ENCODE measurements around the gene AGFG2.

AGFG2 gene

DNA sequence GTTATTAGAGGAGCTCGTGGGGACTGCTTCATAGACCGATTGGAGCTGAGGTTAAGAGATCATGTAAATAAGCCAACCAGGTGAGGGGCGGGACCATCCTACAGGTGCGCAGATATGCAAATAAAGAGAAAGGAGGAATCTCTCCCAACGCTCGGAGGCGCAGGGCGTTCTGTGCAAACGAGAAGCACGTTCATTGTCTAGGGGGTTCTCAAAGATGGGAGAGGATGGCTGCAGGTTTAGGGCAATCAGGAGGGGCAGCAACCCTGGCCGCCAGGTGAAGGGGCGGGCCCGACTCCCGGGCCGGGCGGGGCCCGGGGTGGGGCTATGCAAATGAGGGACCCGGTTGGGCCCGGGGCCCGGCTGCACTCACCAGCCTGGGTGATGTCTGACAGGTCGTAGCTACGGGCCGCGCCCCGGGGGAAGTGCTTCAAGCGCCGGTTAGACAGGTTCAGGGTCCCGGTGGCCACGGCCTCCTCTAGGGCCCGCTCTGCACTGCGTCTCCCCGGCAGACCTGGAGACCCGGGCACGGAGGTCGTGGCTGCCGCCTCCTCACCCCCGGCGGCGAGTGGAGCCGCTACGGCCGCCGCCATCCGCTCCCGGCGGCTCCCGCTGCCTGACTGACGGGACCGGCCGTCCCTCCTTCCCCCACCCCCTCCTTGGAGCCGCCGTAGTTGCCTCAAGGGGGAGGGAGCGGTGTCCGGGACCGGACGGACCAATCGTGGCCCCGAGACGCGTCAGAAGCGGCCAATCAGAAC is 46.7 kb downstream of the AGFG2 start, which contains the start of gene LRCH4 (continued):
- TF ChIP-seq, protein P1, sequence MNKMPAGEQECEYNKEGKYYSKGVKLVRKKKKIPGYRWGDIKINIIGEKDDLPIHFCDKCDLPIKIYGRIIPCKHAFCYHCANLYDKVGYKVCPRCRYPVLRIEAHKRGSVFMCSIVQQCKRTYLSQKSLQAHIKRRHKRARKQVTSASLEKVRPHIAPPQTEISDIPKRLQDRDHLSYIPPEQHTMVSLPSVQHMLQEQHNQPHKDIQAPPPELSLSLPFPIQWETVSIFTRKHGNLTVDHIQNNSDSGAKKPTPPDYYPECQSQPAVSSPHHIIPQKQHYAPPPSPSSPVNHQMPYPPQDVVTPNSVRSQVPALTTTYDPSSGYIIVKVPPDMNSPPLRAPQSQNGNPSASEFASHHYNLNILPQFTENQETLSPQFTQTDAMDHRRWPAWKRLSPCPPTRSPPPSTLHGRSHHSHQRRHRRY (tag by site-specific recombination; IDR thresholded peaks at IDR 0.05): peak; percentile 25; the same call in 1 of the 2 replicates
- TF ChIP-seq, protein P2, sequence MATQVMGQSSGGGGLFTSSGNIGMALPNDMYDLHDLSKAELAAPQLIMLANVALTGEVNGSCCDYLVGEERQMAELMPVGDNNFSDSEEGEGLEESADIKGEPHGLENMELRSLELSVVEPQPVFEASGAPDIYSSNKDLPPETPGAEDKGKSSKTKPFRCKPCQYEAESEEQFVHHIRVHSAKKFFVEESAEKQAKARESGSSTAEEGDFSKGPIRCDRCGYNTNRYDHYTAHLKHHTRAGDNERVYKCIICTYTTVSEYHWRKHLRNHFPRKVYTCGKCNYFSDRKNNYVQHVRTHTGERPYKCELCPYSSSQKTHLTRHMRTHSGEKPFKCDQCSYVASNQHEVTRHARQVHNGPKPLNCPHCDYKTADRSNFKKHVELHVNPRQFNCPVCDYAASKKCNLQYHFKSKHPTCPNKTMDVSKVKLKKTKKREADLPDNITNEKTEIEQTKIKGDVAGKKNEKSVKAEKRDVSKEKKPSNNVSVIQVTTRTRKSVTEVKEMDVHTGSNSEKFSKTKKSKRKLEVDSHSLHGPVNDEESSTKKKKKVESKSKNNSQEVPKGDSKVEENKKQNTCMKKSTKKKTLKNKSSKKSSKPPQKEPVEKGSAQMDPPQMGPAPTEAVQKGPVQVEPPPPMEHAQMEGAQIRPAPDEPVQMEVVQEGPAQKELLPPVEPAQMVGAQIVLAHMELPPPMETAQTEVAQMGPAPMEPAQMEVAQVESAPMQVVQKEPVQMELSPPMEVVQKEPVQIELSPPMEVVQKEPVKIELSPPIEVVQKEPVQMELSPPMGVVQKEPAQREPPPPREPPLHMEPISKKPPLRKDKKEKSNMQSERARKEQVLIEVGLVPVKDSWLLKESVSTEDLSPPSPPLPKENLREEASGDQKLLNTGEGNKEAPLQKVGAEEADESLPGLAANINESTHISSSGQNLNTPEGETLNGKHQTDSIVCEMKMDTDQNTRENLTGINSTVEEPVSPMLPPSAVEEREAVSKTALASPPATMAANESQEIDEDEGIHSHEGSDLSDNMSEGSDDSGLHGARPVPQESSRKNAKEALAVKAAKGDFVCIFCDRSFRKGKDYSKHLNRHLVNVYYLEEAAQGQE (tag by site-specific recombination; IDR thresholded peaks at IDR 0.05): no peak; the same call in 1 of the 2 replicates
- TF ChIP-seq ZNF670 (tag by site-specific recombination; IDR thresholded peaks at IDR 0.05; ENCODE audit: low read depth) (no peak), SP3 (tag by site-specific recombination; IDR thresholded peaks at IDR 0.05) (no peak), ZNF510 (tag by site-specific recombination; IDR thresholded peaks at IDR 0.05; ENCODE audit: insufficient replicate concordance) (no peak), ZNF302 (tag by site-specific recombination; IDR thresholded peaks at IDR 0.05; ENCODE audit: low read depth) (no peak), ZNF184 (tag by site-specific recombination; IDR thresholded peaks at IDR 0.05) (no peak; the same call in 1 of the 2 replicates), ZNF830 (tag by site-specific recombination; IDR thresholded peaks at IDR 0.05; ENCODE audit: low read depth) (no peak), ZNF701 (tag by site-specific recombination; IDR thresholded peaks at IDR 0.05) (no peak), ZBTB17 (tag by site-specific recombination; IDR thresholded peaks at IDR 0.05) (peak; percentile 79), ZNF501 (tag by site-specific recombination; IDR thresholded peaks at IDR 0.05) (peak; percentile 98), ZNF560 (tag by site-specific recombination; IDR thresholded peaks at IDR 0.05; ENCODE audit: borderline replicate concordance) (no peak), KLF10 (tag by site-specific recombination; IDR thresholded peaks at IDR 0.05) (peak; percentile 89), ZNF138 (tag by site-specific recombination; IDR thresholded peaks at IDR 0.05; ENCODE audit: borderline replicate concordance) (no peak), BCL11B (tag by site-specific recombination; IDR thresholded peaks at IDR 0.05; ENCODE audit: low read depth) (no peak), ZNF585B (tag by site-specific recombination; IDR thresholded peaks at IDR 0.05) (no peak), ZIC2 (tag by site-specific recombination; IDR thresholded peaks at IDR 0.05) (no peak), ZNF19 (tag by site-specific recombination; IDR thresholded peaks at IDR 0.05; ENCODE audit: low read depth) (no peak)
- TF ChIP-seq, protein P3, sequence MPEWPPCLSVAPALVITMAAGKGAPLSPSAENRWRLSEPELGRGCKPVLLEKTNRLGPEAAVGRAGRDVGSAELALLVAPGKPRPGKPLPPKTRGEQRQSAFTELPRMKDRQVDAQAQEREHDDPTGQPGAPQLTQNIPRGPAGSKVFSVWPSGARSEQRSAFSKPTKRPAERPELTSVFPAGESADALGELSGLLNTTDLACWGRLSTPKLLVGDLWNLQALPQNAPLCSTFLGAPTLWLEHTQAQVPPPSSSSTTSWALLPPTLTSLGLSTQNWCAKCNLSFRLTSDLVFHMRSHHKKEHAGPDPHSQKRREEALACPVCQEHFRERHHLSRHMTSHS (tag by site-specific recombination; IDR thresholded peaks at IDR 0.05): no peak
- TF ChIP-seq, protein P4, sequence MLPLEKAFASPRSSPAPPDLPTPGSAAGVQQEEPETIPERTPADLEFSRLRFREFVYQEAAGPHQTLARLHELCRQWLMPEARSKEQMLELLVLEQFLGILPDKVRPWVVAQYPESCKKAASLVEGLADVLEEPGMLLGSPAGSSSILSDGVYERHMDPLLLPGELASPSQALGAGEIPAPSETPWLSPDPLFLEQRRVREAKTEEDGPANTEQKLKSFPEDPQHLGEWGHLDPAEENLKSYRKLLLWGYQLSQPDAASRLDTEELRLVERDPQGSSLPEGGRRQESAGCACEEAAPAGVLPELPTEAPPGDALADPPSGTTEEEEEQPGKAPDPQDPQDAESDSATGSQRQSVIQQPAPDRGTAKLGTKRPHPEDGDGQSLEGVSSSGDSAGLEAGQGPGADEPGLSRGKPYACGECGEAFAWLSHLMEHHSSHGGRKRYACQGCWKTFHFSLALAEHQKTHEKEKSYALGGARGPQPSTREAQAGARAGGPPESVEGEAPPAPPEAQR (tag by site-specific recombination; IDR thresholded peaks at IDR 0.05): 0 out of 2 replicates have a peak, but pooled peaks have one; percentile 52
- TF ChIP-seq, protein P5, sequence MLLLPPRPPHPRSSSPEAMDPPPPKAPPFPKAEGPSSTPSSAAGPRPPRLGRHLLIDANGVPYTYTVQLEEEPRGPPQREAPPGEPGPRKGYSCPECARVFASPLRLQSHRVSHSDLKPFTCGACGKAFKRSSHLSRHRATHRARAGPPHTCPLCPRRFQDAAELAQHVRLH (tag by site-specific recombination; IDR thresholded peaks at IDR 0.05): peak; percentile 78
- TF ChIP-seq, protein P6, sequence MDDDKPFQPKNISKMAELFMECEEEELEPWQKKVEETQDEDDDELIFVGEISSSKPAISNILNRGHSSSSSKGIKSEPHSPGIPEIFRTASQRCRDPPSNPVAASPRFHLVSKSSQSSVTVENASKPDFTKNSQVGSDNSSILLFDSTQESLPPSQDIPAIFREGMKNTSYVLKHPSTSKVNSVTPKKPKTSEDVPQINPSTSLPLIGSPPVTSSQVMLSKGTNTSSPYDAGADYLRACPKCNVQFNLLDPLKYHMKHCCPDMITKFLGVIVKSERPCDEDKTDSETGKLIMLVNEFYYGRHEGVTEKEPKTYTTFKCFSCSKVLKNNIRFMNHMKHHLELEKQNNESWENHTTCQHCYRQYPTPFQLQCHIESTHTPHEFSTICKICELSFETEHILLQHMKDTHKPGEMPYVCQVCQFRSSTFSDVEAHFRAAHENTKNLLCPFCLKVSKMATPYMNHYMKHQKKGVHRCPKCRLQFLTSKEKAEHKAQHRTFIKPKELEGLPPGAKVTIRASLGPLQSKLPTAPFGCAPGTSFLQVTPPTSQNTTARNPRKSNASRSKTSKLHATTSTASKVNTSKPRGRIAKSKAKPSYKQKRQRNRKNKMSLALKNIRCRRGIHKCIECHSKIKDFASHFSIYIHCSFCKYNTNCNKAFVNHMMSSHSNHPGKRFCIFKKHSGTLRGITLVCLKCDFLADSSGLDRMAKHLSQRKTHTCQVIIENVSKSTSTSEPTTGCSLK (tag by site-specific recombination; IDR thresholded peaks at IDR 0.05): no peak
- TF ChIP-seq, protein P7, sequence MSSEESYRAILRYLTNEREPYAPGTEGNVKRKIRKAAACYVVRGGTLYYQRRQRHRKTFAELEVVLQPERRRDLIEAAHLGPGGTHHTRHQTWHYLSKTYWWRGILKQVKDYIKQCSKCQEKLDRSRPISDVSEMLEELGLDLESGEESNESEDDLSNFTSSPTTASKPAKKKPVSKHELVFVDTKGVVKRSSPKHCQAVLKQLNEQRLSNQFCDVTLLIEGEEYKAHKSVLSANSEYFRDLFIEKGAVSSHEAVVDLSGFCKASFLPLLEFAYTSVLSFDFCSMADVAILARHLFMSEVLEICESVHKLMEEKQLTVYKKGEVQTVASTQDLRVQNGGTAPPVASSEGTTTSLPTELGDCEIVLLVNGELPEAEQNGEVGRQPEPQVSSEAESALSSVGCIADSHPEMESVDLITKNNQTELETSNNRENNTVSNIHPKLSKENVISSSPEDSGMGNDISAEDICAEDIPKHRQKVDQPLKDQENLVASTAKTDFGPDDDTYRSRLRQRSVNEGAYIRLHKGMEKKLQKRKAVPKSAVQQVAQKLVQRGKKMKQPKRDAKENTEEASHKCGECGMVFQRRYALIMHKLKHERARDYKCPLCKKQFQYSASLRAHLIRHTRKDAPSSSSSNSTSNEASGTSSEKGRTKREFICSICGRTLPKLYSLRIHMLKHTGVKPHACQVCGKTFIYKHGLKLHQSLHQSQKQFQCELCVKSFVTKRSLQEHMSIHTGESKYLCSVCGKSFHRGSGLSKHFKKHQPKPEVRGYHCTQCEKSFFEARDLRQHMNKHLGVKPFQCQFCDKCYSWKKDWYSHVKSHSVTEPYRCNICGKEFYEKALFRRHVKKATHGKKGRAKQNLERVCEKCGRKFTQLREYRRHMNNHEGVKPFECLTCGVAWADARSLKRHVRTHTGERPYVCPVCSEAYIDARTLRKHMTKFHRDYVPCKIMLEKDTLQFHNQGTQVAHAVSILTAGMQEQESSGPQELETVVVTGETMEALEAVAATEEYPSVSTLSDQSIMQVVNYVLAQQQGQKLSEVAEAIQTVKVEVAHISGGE (tag by site-specific recombination; conservative IDR thresholded peaks at IDR 0.05; ENCODE audit: low read depth): peak; percentile 48; the same call in 1 of the 2 replicates
- TF ChIP-seq, protein P8, sequence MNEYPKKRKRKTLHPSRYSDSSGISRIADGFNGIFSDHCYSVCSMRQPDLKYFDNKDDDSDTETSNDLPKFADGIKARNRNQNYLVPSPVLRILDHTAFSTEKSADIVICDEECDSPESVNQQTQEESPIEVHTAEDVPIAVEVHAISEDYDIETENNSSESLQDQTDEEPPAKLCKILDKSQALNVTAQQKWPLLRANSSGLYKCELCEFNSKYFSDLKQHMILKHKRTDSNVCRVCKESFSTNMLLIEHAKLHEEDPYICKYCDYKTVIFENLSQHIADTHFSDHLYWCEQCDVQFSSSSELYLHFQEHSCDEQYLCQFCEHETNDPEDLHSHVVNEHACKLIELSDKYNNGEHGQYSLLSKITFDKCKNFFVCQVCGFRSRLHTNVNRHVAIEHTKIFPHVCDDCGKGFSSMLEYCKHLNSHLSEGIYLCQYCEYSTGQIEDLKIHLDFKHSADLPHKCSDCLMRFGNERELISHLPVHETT (tag by site-specific recombination; IDR thresholded peaks at IDR 0.05): peak; percentile 83; the same call in 1 of the 2 replicates
